NT2/D1 (cell line): ENCODE results near the gene SGIP1.

Experiments used
- SUZ12 ChIP-seq: IDR thresholded peaks from 2 replicates; pipeline ENCODE4 v1.6.1; 2011; ENCODE audit not compliant: insufficient read length, insufficient read depth; ENCODE audit errors: extremely low read depth
- YY1 ChIP-seq: IDR thresholded peaks from 2 replicates; pipeline ENCODE4 v1.6.1; 2011; ENCODE audit not compliant: insufficient read length, insufficient read depth
- ZNF274 ChIP-seq: IDR thresholded peaks from 2 replicates; pipeline ENCODE4 v1.6.1; 2011; ENCODE audit warnings: mild to moderate bottlenecking, low read depth, low read length

GRCh38 chr1:66537718-66538117, 3.8 kb downstream of the SGIP1 start:
- TF ChIP-seq YY1 (no peak), SUZ12 (no peak), ZNF274 (no peak)
